HG02973 (cell line): ENCODE measurements around the gene NOP14.
"Not testable (repeated sequence)": the region's sequence is repeated elsewhere in the genome, so short reads cannot be mapped to it uniquely, and the experiment has no call there.

Experiments used
- ATAC-seq: cut with Tn5 transposase; IDR thresholded peaks from one replicate; pipeline ENCODE4 v1.9.1; 2021; ENCODE audit warnings: moderate library complexity; ENCODE audit not compliant: unreplicated experiment

The NOP14 gene

DNA sequence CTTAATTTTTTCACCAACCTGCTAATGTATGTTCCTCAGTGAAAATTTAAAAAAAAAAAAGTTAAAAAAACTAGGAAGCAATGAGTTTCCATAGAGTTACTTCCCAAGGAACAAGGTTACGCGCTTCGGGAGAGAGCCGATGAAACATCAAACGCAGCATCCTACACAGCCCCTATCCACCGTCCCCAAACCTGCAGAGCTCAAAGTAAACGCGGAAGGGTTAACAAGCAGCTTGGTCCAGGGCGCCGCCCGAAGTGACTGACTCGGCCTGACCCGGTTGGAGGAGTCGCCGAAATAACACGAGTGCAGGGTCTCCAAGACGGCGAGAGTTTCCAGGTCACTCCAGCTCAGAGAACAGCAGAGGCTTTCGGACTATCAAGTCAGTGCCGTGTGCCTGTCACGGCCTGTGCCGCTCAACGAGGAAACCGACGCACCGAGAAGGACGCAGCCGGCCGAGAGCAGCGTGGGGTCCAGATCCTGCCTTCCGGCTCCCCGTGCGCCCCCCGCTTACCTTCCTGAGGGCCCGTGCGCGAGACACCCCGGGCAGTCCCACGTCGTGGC lies 512 bp downstream of the NOP14 start:
- ATAC-seq = peak; percentile 22

DNA sequence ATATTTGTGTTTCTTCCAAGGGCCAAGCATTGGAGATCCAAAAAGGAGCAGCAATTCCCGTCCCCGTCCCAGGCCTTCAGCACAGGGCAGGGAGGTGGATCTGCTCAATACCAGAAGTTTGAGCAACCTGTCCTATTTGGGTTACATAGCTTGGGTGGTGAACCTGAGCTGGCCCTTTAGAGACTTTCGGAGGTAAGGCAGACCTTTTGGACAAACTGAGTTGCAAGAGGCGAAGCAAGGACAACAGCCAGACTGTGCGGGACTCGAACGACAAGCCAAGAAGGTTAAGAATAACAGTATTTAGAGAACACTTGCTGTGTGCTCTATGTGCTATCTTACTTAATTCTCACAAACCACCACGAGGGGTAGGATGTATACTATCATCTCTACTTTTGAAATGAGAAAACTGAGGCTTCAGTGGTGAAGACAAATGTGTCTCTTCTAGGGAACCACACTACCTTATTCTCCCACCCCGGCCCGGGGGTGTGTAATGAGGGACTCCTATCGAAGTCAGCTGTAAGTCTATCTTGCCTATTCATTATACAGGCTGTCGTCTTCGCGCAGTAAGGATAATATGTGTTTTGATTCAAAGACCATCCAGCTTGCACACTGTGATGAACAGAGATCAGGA lies 1.3 kb downstream of the NOP14 start:
- no peak for ATAC-seq

DNA sequence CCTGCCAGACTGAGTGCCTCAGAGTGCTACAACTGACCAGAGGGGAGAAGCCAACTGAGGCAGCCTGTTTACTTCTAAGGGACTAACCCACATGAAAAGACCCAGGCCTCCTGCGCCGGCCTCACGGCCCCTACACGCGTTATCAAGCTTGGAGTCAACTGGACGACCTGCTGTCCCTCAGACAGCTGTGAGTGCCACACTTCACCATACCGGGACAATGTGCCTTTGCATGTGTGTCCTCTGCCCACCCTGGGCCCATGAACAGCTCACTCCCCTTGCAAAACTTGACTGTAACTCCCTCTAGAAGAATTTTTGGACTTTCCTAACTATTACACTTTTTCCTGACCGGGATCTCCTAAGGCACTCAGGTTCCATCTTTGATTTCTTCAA lies 1.8 kb downstream of the NOP14 start:
- ATAC-seq = no peak

DNA sequence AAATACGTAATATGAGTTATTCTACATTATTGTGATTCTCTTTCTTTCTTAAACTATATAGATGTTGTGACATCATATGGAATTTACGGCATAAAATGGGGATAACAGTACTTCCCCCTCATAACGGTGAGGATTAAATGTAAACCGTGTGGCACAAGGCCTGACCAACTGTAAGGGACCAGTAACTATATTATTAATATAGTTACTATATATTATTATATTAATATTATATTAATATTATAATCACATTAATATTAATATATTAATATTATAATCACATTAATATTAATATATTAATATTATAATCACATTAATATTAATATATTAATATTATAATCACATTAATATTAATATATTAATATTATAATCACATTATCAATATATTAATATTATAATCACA lies 2.8 kb downstream of the NOP14 start:
- not testable (repeated sequence) for ATAC-seq

DNA sequence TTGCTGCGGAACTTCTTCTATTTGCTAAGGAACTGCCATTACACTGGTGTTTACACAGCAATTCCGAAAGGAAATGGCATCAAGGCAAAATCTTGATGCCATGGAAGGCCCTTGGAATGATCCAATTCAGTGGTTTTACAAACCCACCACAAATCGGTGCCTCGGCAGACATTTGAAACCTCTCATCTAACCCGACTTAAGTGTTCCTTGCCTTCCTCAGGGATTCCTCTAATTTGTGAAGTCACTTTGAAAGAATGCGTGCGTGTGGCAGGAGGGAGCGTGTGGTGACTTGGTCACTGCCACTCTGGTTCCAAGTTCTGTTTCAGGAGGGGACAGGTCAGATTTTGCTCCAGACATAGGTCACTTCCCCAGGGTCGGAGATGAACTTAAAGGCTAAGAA lies 4.8 kb downstream of the NOP14 start:
- ATAC-seq = no peak

DNA sequence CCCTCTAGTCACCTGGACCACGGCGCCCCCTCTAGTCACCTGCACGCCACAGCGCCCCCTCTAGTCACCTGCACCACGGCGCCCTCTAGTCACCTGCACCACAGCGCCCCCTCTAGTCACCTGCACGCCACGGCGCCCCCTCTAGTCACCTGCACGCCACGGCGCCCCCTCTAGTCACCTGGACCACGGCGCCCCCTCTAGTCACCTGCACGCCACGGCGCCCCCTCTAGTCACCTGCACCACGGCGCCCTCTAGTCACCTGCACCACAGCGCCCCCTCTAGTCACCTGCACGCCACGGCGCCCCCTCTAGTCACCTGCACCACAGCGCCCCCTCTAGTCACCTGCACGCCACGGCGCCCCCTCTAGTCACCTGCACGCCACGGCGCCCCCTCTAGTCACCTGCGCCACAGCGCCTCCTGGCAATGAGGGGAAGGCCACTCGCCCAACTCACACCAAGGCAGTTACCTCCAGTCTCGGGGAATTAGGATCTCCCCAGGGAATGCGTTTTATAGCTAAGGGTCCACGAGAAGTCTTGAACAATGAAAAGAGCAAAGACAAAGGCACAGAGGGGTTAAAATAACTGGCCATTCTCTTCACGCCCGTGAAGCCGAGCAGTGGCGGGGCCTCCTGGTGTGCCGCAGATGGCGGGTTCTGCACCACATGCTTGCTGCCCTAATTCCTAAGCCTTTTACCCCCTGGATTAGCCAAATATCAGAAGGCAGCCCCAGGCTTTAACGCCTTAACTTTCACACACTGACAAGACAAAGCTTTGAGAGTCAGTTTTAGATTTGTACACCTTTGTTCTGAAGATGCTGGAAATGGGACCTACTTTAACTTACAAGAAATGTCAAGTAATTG lies 7.8 kb downstream of the NOP14 start:
- ATAC-seq = not testable (repeated sequence)

DNA sequence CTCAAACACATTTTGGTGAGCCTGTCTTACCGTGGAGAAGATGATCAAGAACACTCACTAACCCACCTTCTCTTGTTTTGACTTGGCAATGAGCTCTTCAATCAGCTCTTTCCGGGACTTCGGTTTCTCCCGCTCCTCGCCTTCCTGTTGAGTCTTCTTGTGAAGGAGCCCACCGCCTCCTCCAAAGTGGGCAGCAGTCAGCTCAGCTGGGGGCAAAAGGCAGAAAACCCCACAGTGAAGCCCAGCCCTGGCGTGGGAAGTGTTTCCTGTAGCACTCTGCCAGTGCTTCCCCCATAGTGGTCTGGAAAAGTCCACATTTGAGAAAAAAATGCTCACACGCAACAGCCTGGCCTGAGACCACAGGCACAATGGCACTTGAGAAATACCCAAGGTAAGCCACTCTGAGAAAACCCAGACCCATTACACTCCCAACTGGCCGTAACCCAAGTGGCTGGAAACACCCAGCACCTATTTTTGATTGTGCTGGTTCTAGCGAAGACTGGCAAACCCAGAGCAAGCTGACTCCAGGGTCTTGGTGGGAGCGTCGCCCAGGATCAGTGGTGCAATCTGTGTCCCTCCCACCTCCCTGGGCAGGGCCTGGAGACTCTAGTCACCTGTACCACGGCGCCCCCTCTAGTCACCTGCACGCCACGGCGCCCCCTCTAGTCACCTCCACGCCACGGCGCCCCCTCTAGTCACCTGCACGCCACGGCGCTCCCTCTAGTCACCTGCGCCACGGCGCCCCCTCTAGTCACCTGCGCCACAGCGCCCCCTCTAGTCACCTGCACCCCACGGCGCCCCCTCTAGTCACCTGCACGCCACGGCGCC lies 8.6 kb downstream of the NOP14 start:
- ATAC-seq = peak; percentile 38

DNA sequence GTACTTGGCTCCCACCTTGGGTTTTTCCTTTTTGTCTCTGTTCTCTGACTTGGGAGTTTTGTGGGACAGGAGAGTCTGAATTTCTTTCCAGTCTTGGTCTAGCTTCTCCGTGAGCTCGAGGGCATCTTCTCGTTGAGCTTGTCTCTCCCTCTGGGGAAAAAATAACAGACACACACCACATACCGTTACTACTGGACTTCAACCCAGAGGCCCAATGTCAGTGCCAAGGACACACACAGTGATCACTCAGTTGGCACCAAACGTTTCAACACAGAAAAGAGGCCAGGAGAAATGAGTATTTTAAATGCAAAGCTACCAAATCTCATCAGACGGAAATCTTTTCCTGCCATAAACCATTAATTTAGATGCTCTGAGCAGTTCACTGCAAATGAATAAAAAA lies 9.7 kb downstream of the NOP14 start:
- ATAC-seq = no peak

DNA sequence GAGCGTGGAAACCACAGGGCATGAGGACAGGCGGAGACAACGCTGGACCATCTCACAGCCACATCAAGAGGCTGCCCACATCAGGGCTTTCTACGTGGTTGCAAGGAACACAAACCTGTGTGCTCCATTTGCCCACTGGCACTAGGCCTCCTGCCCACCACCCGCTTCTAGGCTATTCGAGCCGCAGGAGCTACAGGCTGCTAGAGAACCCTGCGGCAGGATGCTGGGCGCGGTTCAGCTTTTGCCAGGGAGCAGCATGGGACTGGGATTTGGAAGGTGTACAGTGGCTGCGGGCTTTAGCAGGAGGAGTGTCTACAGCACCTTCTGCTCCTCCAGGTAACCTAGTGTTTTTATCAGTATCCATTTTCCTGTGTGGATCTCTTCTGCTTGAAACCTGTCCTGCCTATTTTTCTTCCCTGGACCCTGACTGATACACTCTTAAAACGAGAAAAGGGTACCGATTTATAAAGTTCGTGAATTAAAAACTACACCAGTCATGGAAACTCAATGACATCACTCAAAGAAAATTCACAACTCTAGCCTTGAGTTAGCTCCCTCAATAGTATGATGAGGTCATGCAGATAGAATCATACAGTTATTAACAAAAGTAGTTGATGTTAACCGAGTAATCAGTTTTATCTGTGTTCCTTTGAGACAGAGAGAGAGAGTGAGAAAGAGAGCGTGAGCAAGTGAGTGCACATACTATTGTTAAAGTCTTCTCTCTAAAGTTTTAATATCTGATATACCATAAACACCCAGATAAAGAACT lies 12.8 kb downstream of the NOP14 start:
- no peak for ATAC-seq

DNA sequence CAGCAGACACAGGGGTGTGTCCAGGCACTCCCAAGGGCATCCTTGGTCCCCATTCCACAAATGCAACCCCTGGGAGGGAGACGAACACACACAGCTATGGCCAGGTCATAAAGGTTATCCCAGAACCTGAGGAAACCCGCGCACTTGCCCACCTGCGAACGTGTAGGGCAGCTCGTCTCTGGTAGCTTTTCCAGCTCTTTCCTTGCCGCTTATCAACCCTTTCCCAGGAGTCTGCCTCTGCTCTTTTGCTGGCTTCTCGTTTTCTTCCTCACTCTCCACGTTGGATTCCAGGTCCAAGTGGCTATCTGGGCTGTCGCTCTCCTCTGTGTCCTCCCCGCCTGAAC lies 13.5 kb downstream of the NOP14 start:
- no peak for ATAC-seq

DNA sequence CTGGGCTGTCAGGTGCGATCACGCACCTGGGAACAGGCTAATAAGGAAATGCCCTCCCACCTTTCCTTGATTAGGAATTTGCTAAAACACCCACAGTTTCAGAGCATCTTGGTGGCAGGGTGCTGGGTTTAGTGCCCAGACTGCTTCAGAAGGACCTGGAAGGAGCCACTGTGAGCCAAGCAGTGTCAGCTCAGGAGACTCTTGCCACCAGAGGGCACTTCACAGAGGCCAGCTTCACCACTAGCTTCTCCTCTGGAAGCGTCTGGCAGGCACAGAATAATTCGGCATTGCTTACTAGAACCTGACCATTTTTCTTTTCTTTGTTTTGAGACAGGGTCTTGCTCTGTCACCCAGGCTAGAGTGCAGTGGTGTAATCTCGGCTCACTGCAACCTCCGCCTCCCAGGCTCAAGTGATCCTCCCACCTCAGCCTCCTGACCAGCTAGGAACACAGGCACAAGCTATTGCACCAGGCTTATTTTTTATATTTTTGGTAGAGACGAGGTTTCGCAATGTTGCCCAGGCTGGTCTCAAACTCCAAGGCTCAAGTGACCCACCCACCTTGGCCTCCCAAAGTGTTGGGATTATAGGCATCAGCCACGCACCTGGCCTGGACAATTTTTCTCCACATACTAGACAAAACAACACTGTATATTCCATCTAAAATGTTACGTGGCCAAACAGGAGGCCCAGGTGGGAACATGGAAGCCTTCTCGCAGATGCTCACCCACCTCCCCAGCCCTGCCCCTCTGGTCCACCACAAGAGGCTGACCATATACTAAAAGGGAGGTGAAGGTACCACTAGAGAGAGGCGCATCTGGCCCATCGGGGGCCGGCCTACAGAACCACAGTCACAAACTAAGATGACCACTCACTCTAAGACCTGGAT lies 14.1 kb downstream of the NOP14 start:
- ATAC-seq = no peak

DNA sequence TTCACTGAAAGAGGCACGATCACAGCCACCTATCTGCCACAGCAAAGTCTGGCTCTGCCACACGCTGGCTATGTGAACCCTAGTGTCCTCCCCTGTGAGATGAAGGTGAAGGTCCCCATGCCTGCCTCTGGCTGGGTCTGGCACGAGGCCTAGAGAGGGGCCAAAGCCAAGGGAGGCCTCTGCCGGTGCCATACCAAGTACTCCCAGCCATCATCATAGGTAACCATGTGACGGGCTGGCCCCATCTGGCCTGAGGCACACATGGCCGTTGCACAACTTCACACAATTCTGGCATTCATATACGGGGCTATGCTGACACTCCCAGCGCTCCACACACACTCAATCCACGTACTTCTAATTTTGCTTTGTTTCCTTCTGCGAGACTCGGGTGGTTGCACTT lies 15.3 kb downstream of the NOP14 start:
- ATAC-seq = no peak

DNA sequence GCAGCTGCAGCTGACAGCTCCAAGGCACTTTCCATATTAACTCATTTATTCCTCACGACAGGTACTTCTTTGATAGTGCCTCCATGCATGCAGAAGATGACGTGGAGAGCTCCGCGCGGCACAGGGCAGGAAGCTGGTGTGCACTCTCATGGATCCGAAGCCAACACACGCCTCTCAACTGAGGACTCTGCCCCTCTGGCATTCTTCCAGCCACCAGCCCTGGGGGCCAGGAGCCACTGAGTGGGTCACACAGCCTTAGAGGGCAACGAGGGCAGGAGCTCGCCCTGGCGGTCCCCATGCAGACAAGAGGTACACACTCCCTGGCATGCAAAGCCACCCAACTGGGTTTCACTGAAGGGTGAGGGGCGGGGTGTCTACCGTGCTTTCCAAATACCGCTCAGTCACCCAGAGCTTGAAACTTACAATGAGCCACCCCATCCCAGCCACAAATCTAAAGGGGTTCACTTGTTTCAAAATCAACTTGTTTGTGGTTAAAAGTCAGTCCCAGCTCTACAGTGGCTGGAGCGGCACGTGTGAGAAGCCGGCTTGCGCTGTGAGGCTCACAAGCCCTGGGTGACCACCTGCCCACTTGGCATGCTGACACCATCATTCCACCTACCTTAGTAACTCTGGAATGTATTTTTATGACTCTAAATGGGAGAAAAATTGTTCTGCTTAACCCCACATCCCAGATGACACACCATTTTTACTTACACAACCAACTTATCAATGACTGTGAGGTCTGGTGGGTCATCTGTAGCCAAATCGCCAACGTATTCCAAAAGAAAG lies 16.2 kb downstream of the NOP14 start:
- ATAC-seq = no peak

DNA sequence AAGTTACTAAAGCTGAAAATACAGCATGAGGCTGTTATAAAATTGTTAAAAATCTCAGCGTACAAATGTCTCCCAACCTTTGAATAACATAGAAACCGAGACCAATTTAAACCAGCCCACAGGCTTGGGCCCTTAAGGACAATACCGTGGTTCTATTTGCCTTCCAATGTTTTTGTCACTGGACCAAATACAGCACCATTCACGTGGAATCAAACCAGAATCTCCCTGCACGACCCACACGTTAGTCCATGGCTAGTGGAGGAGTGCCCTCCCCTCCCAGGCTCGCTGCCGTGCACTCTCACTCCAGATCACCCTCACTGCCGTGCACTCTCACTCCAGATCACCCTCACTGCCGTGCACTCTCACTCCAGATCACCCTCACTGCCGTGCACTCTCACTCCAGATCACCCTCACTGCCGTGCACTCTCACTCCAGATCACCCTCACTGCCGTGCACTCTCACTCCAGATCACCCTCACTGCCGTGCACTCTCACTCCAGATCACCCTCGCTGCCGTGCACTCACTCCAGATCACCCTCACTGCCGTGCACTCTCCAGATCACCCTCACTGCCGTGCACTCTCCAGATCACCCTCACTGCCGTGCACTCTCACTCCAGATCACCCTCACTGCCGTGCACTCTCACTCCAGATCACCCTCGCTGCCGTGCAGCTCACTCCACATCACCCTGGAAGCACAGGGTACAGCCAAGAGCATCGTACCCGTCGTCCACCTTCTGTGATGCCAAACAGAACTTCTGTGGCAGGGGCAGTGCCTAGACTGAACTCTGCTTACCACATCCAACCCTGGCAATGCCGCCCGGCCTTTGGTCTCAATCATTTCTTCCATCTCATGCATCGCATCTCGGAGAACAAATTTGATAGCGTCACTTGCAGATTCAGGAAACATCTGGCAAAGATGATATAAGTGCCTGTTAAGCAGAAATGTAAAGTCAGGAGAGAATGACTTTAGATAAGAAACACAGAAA lies 17.3 kb downstream of the NOP14 start:
- ATAC-seq = not testable (repeated sequence)

DNA sequence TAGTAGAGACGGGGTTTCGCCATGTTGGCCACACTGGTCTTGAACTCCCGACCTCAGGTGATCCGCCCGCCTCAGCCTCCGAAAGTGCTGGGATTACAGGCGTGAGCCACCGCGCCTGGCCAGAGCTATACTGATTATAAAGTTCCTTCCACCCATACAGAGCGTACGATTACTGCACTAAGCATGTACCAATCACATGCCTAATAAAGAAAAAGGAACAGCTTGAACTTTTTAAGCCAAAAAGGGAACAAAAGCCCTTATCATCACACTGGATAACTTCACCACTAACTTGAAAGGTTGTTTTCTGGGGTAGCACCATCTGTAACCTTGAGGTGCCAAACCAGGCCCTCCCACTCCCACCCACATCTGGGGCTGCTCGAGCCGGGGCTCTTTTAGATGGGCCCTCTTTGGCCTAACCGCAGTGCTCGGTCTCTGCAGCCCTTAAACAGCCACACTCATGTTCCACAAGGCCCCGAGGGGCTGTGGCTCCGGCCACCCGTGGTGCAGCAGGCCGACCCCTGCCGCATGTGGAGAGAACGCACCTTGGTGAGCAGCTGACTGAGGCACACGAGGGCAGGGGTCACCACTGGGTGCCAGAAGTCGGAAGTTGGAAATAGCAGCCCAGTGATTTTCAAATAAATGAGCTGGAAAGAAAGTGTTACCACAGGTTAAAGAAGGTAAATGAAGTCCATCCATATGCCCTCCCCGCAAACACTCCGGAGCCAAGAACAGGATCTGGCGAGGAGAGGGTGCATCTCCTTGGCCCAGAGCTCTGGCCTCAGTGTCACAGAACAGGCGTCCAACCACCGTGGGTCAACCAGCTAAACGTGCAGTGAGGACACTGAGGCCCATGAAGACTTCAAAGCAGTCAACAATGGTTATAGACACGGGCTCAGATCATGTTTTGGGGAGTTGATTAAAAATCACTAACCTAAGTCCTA lies 18.4 kb downstream of the NOP14 start:
- ATAC-seq = no peak

DNA sequence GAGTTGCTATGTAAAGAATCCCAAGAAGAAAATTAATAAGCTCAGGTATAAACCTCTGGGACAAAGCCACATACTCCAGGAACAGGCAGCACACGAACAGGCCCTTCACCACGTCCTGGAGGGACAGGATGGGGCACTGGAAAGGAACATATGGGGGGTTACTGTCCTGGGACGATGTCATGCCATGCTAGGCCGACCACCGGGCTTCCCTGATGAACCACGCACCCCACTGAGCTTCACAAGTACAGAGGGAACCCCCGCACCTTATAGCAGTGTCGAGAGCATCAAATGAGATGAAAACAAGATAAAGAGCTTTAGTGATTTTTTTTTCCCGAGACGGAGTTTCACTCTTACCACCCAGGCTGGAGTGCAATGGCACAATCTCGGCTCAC lies 19.1 kb downstream of the NOP14 start:
- ATAC-seq = no peak
